DMS53 (cell line): ENCODE measurements around the gene CSGALNACT2.

Experiments used
- DNase-seq: peaks from one replicate; lab custom pipeline; 2025; lab: John Stamatoyannopoulos, UW

CSGALNACT2 gene

GRCh38 chr10:43228783-43229207, 90.5 kb downstream of the CSGALNACT2 start:
- peak; percentile 25 for DNase-seq

- DNase-seq, result peak; percentile 75
Observed at GRCh38 chr10:43229208-43230061, 91.2 kb downstream of the CSGALNACT2 start.

DNA sequence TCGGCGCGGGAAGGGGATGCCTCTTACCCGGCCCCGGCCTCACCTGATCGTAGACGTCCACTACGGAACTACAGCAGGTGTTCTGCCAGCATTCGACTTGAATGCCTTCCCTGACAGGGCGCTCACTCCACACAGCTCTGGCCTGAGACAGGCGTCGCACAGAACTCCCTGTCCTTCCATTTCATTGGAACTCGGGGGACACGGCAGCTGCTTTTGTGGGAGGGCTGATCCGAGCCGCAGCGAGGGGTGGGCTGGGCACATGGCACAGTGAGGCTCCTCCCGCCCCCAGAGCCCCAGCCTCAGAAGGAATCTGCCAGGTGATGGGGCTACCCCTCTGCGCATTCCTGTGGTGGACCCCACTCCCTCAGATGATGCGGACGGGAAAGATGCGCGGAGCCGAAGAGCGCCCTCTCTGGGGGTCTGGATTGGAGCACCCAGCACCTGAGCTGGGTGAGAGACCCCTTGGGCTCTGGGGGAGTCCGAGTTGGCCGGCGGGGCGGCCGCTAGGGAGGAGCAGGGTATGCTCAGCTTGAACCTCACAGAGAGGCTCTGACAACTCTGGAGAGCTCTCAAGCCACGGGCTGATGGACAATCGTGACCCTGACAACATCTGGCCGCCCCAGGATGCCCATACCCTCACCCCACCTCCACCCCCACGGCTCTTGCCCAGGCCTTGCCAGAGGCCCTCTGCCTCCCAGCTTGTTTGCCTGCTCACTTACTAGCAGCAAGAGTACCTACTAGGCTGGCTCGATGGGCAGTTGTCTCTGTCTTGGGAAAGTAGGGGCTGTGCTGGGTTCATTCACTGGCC, 92.1 kb downstream of the CSGALNACT2 start:
- DNase-seq, result peak; percentile 71

GRCh38 chr10:43230909-43231522, 92.8 kb downstream of the CSGALNACT2 start:
- no peak for DNase-seq

- DNase-seq, result no peak
Observed at GRCh38 chr10:43231523-43232078, 93.4 kb downstream of the CSGALNACT2 start.

DNA sequence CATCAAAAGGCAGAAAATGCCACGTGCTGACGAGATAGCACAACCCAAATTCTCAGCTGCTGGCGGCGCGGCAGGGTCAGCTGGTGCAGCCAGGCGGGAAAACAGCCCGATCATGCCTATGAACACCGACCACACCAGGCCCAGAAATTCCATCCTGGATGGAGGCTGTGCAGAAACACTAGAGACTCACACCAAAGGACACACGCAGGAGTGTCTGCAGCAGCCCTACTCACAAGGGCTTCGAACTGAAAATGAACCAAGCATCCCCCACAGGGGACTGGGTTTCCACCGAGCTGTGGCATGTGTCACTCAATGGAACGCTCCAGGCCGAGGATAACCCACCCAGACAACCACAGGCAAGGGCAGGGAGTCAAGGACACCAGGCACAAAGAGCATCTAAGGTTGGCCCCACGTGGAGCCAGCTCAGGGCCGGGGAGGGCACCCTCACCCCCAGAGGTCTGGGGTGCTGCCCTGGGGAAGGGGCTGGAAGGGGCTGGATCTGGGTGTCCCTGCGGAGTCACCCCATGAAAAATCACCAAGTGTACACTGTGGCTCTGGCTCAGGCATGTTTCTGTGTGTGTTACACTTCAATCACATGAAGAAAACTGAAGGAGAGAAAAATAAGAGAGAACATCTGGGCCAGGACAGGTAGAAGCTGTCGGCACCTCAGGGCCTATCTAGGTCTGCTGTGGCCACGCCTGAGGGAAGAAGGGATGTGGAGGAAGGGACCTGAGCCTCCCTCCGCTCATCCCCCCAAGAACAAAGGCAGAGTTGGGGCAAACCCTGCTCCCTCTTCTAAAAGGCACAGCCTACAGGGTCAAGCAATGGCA, 95.6 kb downstream of the CSGALNACT2 start:
- no peak for DNase-seq

- no peak for DNase-seq
Observed at GRCh38 chr10:43234471-43235041, 96.3 kb downstream of the CSGALNACT2 start.
